Measurements from ENCODE around the gene MTMR10.

MTMR10 gene

GRCh38 chr15:30991255-30992235 lies at the start of gene MTMR10:
Gene MTMR10, minus strand, starts transcription at chr15:30991628. Its CDS starts 122 bp downstream, at chr15:30991506.
- DNase-seq: peak; percentile 88

- no peak for DNase-seq
Measured at GRCh38 chr15:31040611-31041010, 49.2 kb upstream of the MTMR10 start.

- no peak for DNase-seq
Measured at GRCh38 chr15:31039961-31040360, 48.5 kb upstream of the MTMR10 start.

- DNase-seq: no peak
Measured at GRCh38 chr15:31037731-31038477, 46.5 kb upstream of the MTMR10 start.

GRCh38 chr15:31036783-31037182 lies 45.4 kb upstream of the MTMR10 start:
- DNase-seq: no peak

GRCh38 chr15:31035610-31036009 lies 44.2 kb upstream of the MTMR10 start:
- DNase-seq: no peak

- DNase-seq: no peak
Measured at GRCh38 chr15:31034152-31034551, 42.7 kb upstream of the MTMR10 start.

- DNase-seq: no peak
Measured at GRCh38 chr15:31032961-31033371, 41.5 kb upstream of the MTMR10 start.

GRCh38 chr15:31031471-31032067 lies 40.1 kb upstream of the MTMR10 start:
- no peak for DNase-seq

- DNase-seq: no peak
Measured at GRCh38 chr15:31027910-31028578, 36.6 kb upstream of the MTMR10 start.

- DNase-seq: no peak
Measured at GRCh38 chr15:31025996-31026395, 34.6 kb upstream of the MTMR10 start.

GRCh38 chr15:31024979-31025378 lies 33.6 kb upstream of the MTMR10 start:
- no peak for DNase-seq

GRCh38 chr15:31024330-31024729 lies 32.9 kb upstream of the MTMR10 start:
- peak; percentile 8 for DNase-seq

- DNase-seq: no peak
Measured at GRCh38 chr15:31023841-31024240, 32.4 kb upstream of the MTMR10 start.

GRCh38 chr15:31021067-31021665 lies 29.7 kb upstream of the MTMR10 start:
- DNase-seq: no peak

- no peak for DNase-seq
Measured at GRCh38 chr15:31020542-31020941, 29.1 kb upstream of the MTMR10 start.

GRCh38 chr15:31019986-31020385 lies 28.6 kb upstream of the MTMR10 start:
- DNase-seq: no peak

- no peak for DNase-seq
Measured at GRCh38 chr15:31017311-31017710, 25.9 kb upstream of the MTMR10 start.

- DNase-seq: no peak
Measured at GRCh38 chr15:31016446-31016915, 25.1 kb upstream of the MTMR10 start.

GRCh38 chr15:31014608-31014925 lies 23.1 kb upstream of the MTMR10 start:
- no peak for DNase-seq

GRCh38 chr15:31013863-31014607 lies 22.6 kb upstream of the MTMR10 start:
- DNase-seq: no peak

GRCh38 chr15:31012455-31012854 lies 21.0 kb upstream of the MTMR10 start:
- DNase-seq: no peak

Data from retina (tissue), 1 donor.